Gastroesophageal sphincter (tissue), 3 donors: ENCODE results near the gene TSHB.

Experiments
- CTCF ChIP-seq, 4 experiments: fragments of 200-600 bp in 2 of 4; fragments of 450-650 bp in 2 of 4; sonication (generic) in 1 of 4; IDR thresholded peaks; one replicate each; pipeline ENCODE4 v1.5.1; 2017 to 2019; ENCODE audit warnings: antibody characterized with exemption in 4 of 4, mild to moderate bottlenecking in 2 of 4, moderate library complexity in 2 of 4
- EP300 ChIP-seq: sonication (generic); formaldehyde crosslinking; IDR thresholded peaks from one replicate; pipeline ENCODE4 v1.6.1; 2017; ENCODE audit warnings: antibody characterized with exemption, mild to moderate bottlenecking
- POLR2A ChIP-seq, 2 donors: fragments of 450-650 bp; IDR thresholded peaks; one replicate each; pipeline ENCODE4 v1.6.1; 2017; ENCODE audit warnings: antibody characterized with exemption in 2 of 2, mild to moderate bottlenecking in 2 of 2, moderate library complexity in 1 of 2
- POLR2AphosphoS5 ChIP-seq: sonication (generic); formaldehyde crosslinking; IDR thresholded peaks from one replicate; pipeline ENCODE4 v1.6.1; 2017; ENCODE audit warnings: antibody characterized with exemption

DNA sequence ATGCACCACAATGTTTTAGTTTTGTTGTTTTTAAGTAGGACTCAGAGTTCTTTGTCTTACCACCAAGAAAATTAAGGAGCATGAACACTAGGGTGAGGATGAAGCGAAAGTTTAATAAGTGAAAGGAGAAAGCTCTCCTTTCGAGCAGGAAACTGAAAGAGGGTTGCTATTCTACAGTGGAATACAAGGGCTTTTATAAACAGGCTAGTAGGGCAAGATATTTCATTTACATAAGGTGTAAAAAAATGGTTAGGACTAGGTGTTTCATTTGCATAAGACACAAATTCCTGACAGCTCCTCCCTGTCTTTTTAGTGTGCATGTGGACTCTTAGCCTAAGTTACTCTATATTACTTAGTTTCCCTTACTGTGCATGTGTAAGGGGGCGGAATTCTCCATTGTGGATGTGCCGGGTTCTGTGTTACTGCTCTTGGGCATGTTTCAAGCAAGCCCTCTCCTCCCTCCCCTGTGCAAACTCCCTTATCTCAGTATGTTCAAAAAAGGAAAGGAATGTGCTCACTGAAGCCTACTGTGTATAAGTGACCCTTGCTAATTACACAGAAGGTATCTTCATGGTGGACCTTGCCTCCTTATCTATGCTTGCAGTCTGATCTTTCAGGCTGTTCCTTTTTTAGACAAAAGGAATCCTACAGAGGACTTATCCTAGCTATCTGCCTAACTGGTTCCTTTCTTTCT, 7.3 kb downstream of the TSHB start:
- TF ChIP-seq CTCF (IDR thresholded peaks at IDR 0.05) (no peak), POLR2A (IDR thresholded peaks at IDR 0.05) (no peak), POLR2AphosphoS5 (no peak), EP300 (no peak)
